ENCODE measurements around the gene CA10. TPM values are rescaled to one million over a fixed set of nuclear protein-coding genes. Genes with fewer than 3 reads are reported as not detected.

The CA10 gene
- total RNA-seq, 6 experiments from 2014 or later = not detected

DNA sequence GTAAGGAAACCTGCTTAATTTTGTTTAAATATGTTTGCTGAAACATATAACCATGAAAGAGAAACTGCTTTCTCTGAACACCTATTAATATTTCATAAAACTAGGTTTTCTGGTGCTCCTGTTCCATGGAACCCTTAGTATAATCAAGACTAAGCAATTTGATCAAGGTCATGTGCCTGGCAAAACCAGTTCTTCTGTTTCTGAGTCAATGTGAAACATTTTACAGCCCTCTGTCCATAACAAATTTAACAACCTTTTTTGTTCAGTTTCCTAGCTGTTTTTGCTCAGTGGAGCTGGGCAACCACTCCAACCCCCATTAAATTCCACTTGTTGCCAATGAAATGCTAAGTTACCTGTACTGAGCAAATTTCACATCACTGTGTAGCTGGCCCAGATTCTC, 344.0 kb downstream of the CA10 start:
- no peaks in the 10 kb centered on the region for H3K4me1 ChIP-seq
- H3K9me3 ChIP-seq = no peaks in the 10 kb centered on the region
- ATAC-seq (no peak), DNase-seq (no peak)
- TF ChIP-seq, protein P1, sequence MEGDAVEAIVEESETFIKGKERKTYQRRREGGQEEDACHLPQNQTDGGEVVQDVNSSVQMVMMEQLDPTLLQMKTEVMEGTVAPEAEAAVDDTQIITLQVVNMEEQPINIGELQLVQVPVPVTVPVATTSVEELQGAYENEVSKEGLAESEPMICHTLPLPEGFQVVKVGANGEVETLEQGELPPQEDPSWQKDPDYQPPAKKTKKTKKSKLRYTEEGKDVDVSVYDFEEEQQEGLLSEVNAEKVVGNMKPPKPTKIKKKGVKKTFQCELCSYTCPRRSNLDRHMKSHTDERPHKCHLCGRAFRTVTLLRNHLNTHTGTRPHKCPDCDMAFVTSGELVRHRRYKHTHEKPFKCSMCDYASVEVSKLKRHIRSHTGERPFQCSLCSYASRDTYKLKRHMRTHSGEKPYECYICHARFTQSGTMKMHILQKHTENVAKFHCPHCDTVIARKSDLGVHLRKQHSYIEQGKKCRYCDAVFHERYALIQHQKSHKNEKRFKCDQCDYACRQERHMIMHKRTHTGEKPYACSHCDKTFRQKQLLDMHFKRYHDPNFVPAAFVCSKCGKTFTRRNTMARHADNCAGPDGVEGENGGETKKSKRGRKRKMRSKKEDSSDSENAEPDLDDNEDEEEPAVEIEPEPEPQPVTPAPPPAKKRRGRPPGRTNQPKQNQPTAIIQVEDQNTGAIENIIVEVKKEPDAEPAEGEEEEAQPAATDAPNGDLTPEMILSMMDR (IDR thresholded peaks at IDR 0.05) = no peak
- TF ChIP-seq POLR2A (IDR thresholded peaks at IDR 0.05) = no peak
- H3K27me3 ChIP-seq = no peaks in the 10 kb centered on the region
- no peak overlapping the region for H3K4me3 ChIP-seq
- intact Hi-C loops (cut with DNase I) = no loop called here
- no peaks in the 10 kb centered on the region for H3K36me3 ChIP-seq
- H3K27ac ChIP-seq = no peak overlapping the region

- Histone ChIP-seq H3K9me3 (no peaks in the 10 kb centered on the region), H3K27me3 (no peaks in the 10 kb centered on the region), H3K27ac (no peak overlapping the region), H3K36me3 (no peaks in the 10 kb centered on the region), H3K4me3 (no peak overlapping the region), H3K4me1 (no peaks in the 10 kb centered on the region)
- WGBS (ENCODE audit: insufficient coverage, low coverage, low lambda C conversion rate, missing lambda C conversion rate) = 80% methylated on average over 1 of the region's 1 CpG
- TF ChIP-seq POLR2A (IDR thresholded peaks at IDR 0.05) = no peak
- TF ChIP-seq, protein P1 (IDR thresholded peaks at IDR 0.05) = no peak
- intact Hi-C loops (cut with DNase I) = no loop called here
- ATAC-seq (no peak), DNase-seq (no peak)
Measured at GRCh38 chr17:51813784-51814174, 344.7 kb downstream of the CA10 start.

- intact Hi-C loops (cut with DNase I) = no loop called here
- H3K27ac ChIP-seq = no peak overlapping the region
- no peaks in the 10 kb centered on the region for H3K36me3 ChIP-seq
- no peak overlapping the region for H3K4me3 ChIP-seq
- ATAC-seq (no peak), DNase-seq (no peak)
- H3K9me3 ChIP-seq = no peaks in the 10 kb centered on the region
- no peak for TF ChIP-seq POLR2A (IDR thresholded peaks at IDR 0.05)
- TF ChIP-seq, protein P1 (IDR thresholded peaks at IDR 0.05) = no peak
- H3K4me1 ChIP-seq = no peaks in the 10 kb centered on the region
- WGBS (ENCODE audit: insufficient coverage, low coverage, low lambda C conversion rate, missing lambda C conversion rate) = 66% methylated on average over 5 of the region's 8 CpGs
- H3K27me3 ChIP-seq = no peaks in the 10 kb centered on the region
Measured at GRCh38 chr17:51813140-51813783, 345.3 kb downstream of the CA10 start.

DNA sequence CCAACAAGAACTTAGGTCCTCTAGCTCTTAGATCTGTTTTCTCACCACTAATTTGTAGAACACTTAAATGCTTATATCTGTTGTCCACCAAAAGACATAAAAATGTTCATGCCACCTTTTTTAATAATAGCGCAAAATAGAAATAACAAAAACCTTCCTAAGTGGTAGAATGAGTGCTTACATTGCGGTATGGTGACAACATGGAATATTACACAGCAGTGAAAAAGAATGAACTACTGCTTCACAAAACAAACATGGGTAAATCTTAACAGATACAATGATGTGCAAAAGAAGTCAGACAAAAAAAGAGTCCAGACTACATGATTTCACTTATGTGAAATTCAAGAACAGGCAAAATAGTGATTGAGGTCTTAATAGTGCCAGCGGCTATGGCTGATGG, 351.1 kb downstream of the CA10 start:
- WGBS (ENCODE audit: insufficient coverage, low coverage, low lambda C conversion rate, missing lambda C conversion rate) = 79% methylated on average over 3 of the region's 3 CpGs
- no peak for ATAC-seq

More for the DNA sequence above, 351.1 kb downstream of the CA10 start:
- Histone ChIP-seq H3K4me3 (no peak overlapping the region), H3K27me3 (no peaks in the 10 kb centered on the region), H3K27ac (no peak overlapping the region), H3K4me1 (no peaks in the 10 kb centered on the region), H3K9me3 (no peaks in the 10 kb centered on the region), H3K36me3 (no peaks in the 10 kb centered on the region)
- intact Hi-C loops (cut with DNase I) = no loop called here
- no peak for DNase-seq
- TF ChIP-seq, protein P1 (IDR thresholded peaks at IDR 0.05) = no peak
- TF ChIP-seq POLR2A (IDR thresholded peaks at IDR 0.05) = no peak

Data from right lobe of liver (tissue), 6 donors.